ENCODE data around the gene MGMT.

The MGMT gene

GRCh38 chr10:129690248-129691070 lies 223.4 kb downstream of the MGMT start:
- no peak for DNase-seq (ENCODE audit: low spot score)

- no peak for DNase-seq (ENCODE audit: low spot score)
Observed at GRCh38 chr10:129692695-129693094, 225.7 kb downstream of the MGMT start.

- DNase-seq (ENCODE audit: low spot score), result no peak
Observed at GRCh38 chr10:129693382-129693781, 226.3 kb downstream of the MGMT start.

GRCh38 chr10:129694184-129694583 lies 227.1 kb downstream of the MGMT start:
- DNase-seq (ENCODE audit: low spot score), result no peak

- no peak for DNase-seq (ENCODE audit: low spot score)
Observed at GRCh38 chr10:129694691-129695243, 227.7 kb downstream of the MGMT start.

GRCh38 chr10:129695671-129696070 lies 228.6 kb downstream of the MGMT start:
- no peak for DNase-seq (ENCODE audit: low spot score)

GRCh38 chr10:129696636-129697035 lies 229.6 kb downstream of the MGMT start:
- no peak for DNase-seq (ENCODE audit: low spot score)

GRCh38 chr10:129697463-129698247 lies 230.6 kb downstream of the MGMT start:
- DNase-seq (ENCODE audit: low spot score), result no peak

GRCh38 chr10:129699722-129700340 lies 232.8 kb downstream of the MGMT start:
- no peak for DNase-seq (ENCODE audit: low spot score)

- DNase-seq (ENCODE audit: low spot score), result no peak
Observed at GRCh38 chr10:129702605-129703004, 235.6 kb downstream of the MGMT start.

- DNase-seq (ENCODE audit: low spot score), result no peak
Observed at GRCh38 chr10:129703287-129704137, 236.5 kb downstream of the MGMT start.

- DNase-seq (ENCODE audit: low spot score), result no peak
Observed at GRCh38 chr10:129704225-129704624, 237.2 kb downstream of the MGMT start.

GRCh38 chr10:129704786-129705525 lies 237.9 kb downstream of the MGMT start:
- DNase-seq (ENCODE audit: low spot score), result no peak

- DNase-seq (ENCODE audit: low spot score), result no peak
Observed at GRCh38 chr10:129705676-129706075, 238.6 kb downstream of the MGMT start.

GRCh38 chr10:129706081-129706480 lies 239.0 kb downstream of the MGMT start:
- DNase-seq (ENCODE audit: low spot score), result no peak

GRCh38 chr10:129706523-129706922 lies 239.5 kb downstream of the MGMT start:
- DNase-seq (ENCODE audit: low spot score), result no peak

- no peak for DNase-seq (ENCODE audit: low spot score)
Observed at GRCh38 chr10:129707406-129708388, 240.7 kb downstream of the MGMT start.

- no peak for DNase-seq (ENCODE audit: low spot score)
Observed at GRCh38 chr10:129709101-129709500, 242.1 kb downstream of the MGMT start.

- no peak for DNase-seq (ENCODE audit: low spot score)
Observed at GRCh38 chr10:129709627-129710509, 242.8 kb downstream of the MGMT start.

Measured in hematopoietic multipotent progenitor cell treated with erythropoietin and hydrocortisone succinate and interleukin-3 and kit ligand, for 17 days (in vitro differentiated cells).